Renal pelvis (tissue), 4 donors: ENCODE results near the gene VIPR1. TPM values are rescaled to one million over a fixed set of nuclear protein-coding genes. Genes with fewer than 3 reads are reported as not detected.

Experiments used
- DNase-seq: peaks from one replicate; pipeline ENCODE4 v3.0.0-alpha.2; 2013
- polyA plus RNA-seq, 3 donors: library from polyadenylated mRNA; unstranded; fragments of 120-200 nt; gene quantifications; one replicate each; pipeline ENCODE4 v1.2.1, GENCODE V29; 2013; ENCODE audit not compliant: insufficient read length in 3 of 3

Gene VIPR1
- polyA plus RNA-seq, 3 donors, result 1.5 to 3.2 (median 2.0) TPM

DNA sequence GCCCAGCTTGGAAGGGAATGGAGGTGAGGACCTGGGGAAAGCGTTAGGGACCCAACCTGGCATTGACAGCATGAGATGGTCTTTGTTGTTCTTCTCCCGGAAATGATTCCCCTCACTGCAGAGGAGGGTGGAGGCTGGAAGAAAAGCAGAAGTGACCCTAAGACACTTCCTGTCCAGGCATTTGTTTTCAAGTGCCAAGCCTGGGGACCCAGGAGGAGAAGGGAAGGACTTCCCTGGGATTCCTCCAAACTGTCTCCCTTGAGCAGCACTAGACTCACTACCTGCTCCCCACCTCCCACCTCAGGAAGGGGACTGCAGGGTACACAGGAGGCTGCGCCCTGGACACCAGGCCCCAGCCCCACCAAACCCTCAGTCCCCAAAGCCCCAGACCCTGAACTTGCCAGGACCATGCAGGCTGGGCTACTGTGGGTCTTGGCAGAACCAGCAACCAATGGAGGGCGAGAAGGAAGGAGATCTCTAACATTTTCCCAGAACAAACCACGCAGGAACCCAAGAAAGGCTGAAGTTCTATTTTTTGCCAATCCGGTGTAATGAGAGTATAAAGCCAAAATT lies 9.8 kb upstream of the VIPR1 start:
- no peak for DNase-seq

DNA sequence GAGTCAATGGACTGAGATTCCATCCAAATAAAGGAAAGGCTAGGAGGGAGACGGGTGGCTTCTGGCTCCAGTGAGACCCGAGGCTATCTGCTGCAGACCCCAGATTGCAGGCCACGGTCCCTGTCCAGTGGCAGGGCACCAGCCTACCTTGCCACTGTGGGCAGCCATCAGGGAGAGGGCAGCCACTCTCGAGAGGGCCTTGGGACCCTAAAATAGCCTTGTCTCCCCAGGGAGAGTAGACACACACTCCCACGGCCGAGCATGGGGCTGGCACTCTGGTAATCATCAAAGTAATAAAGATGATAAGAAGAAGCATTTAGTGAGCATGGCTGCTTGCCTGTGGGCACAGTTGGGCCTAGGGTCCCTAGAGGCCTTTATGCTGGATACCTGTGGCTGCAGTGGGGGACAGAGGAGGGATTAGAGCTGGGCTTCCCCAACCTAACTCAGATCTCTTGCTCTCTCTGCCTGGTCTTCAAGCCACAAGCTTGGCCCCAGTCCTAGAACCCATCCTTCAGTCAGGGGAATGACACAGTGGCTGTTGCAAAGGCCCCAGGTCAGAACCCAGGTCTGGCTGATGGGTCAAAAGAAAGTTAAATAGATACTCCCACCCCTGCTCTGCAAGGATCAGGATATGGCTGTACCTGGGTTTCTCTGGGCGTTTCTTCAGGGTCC lies 9.2 kb upstream of the VIPR1 start:
- DNase-seq, result no peak

DNA sequence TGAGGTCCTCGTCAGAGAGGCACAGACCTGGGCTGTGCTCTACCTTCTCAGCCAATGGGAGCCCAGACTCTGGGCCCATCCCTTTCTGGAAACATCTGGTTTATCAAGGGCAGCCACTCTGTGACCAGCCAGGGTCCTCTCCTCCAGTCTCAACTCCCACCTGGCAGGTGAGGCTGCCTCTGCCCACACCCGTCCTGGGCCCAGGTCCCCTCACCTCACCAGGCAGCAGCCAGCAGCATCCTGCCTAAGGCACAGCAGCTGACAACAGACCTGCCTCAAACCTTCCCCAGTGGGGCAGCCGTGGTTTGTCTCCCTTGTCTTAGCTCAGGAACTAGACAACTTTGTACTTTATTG lies 8.7 kb upstream of the VIPR1 start:
- no peak for DNase-seq

DNA sequence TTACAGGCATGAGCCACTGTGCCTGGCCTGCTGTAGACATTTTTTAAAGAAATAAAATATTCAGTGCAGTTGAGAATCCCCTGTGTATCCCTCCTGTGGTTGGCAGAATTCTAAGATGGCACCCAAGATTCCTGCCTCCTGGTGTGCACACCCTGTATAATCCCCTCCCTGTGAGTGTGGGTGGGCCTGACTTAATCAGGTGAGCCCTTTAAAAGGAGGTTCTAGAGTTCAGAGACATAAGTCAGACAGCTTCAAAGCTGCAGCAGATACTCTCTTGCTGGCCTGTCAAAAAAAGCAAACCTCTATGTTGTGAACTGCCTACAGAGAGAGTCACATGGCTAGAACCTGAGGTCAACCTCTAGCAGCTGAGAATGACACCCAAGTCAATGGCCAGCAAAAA lies 7.0 kb upstream of the VIPR1 start:
- DNase-seq, result no peak

DNA sequence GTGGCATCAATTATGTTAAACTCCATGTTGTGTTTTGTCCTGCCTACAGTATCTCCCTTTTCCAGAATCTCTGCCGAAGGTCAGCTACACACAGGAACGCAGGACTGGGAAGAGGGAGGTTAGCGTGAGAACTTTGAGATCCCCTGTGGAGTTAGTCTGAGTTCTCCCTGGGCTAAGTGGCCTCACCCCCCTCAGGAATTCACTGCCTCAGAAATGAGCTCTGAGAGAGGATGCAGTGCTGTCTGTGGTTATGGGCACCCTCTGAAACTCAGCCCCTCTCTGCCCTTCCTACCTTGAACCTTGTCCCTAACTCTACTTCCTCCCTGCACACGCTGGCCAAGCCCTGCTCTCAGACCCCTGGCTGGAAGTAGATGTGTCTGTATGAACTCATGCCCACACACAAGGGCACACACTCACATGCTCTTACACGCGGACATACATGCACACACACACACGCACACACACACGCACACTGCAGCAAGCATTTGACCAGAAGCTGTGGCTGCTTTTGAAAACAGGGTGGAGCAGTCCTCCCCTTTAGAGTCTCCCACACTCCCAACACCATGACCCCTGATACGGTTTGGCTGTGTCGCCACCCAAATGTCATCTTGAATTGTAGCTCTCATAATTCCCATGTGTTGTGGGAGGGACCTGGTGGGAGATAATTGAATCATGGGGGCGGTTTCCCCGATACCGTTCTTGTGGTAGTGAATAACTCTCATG lies 5.3 kb upstream of the VIPR1 start:
- no peak for DNase-seq

DNA sequence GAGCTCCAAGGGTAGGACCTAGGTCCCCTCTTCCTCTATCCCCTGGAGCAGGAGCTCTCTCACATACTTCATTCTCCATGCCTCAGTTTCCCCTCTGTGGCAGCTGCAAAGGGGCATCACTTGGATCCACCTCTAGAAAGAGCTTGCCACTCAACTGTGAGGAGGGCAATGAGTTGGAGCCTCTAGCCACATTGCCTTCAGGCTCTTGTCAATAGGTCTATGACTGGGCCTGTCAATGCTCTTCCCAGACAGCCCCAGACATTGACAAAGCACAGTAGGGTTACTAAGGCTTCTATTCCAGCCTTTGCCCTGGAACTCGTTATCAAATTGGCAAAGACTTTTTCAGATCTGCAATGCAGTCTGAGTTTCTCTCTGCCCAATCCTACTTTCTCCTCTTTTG lies 4.4 kb upstream of the VIPR1 start:
- DNase-seq, result no peak

DNA sequence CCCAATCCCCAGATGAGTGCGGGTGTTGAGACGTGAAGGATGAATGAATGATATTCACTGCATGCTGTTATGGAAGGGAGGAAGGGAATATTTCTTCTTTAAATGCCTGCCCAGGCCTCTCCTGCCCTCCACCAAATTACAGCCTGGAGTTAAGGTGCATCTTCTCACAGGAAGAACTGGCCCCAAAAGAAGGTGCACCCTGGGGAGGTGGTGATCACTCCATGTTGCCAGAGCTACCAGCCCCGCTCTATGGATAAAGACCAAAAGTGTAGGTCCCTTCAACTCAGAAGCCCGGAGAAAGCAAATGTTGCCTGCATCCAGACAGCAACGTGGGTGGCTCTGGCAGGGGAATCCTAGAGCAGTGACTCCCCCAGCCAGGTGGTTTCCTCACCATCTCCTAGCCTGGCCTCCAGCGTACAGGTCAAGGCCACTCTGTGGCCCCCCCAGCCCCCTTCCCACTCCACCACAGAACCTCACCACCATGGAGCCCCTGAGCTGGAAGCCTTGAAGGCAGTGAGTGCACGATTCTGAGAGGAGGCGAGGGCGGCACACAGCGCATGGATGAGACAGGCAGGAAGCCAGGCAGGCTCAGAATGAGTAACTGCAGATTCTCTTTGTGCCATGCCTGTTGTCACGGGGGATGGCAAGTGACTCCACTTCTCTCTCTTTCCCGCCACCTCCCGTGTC lies 3.5 kb upstream of the VIPR1 start:
- no peak for DNase-seq

DNA sequence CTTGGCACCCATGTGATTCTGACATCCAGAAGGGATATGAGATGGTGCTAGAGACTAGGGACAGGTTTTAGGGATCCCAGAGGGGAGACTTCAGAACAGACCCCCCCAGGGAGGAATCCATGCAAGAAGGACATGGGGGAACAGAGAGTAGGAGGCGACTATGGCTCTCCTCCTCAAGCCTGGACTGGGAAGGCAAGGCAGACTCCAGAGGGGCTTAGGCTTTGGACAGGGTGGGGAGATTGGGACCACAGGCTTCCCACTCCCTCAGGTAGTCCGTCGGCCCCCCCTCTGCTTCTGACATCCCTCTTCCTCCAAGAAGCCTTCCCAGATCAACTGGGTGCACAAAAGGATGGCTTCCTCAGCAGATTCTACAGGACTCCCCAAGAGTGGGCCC lies 3.0 kb upstream of the VIPR1 start:
- DNase-seq, result no peak

DNA sequence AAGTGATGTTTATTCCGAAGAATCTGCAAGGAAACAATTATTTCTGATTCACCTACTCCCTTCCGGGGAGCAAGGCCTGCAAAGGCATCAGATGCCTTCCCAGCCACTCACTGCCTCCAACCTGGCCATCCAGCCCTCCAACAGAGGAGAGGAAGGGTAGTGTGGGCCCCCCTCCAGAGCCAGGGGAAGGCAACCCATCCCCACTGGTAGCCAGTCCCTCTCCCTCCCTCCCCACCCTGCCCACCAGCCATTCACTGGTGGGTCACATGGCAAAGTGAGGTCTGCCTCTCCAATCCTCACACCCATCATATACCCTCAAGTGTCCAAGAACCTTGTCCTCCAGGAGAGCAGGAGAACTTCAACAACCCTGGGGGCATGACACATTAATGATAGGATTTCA lies 2.4 kb upstream of the VIPR1 start:
- no peak for DNase-seq

DNA sequence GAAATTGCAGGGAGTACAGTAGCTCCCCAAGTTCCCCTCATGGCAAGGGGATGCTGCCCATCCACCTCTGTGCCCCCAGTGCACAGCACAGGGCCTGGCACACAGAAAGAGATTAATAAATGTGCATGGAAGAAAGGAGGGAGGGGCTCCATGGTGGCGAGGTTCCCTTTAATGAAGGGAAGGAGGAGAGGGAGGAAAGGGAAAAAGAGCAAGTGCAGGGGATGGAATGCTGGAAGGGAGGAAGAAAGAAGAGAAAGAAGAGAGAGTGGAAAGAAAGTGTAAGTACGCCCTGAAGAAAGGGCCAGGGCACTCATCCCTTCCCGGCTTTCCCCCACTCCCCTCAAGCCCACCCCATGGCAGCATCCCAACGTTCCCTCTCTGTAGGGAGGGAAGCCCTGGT lies 1.5 kb upstream of the VIPR1 start:
- DNase-seq, result no peak

DNA sequence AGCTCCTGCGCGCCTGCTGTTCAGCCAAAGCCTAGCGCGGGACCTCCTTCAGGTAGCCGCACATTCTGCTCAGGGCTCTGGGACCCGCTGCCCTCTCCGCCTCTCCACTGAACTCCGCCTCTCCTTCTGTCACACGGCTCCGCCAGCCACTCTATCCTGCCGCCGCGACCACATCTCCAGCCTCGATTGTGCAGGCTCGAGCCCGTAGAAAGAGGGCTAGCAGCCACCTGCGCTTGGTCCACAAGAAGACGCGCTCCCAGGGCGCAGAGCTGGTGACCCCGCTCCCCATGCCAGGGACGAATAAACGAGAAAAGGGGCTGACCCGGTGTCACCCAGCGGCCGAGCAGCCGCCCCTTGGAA lies 1.1 kb upstream of the VIPR1 start:
- no peak for DNase-seq

DNA sequence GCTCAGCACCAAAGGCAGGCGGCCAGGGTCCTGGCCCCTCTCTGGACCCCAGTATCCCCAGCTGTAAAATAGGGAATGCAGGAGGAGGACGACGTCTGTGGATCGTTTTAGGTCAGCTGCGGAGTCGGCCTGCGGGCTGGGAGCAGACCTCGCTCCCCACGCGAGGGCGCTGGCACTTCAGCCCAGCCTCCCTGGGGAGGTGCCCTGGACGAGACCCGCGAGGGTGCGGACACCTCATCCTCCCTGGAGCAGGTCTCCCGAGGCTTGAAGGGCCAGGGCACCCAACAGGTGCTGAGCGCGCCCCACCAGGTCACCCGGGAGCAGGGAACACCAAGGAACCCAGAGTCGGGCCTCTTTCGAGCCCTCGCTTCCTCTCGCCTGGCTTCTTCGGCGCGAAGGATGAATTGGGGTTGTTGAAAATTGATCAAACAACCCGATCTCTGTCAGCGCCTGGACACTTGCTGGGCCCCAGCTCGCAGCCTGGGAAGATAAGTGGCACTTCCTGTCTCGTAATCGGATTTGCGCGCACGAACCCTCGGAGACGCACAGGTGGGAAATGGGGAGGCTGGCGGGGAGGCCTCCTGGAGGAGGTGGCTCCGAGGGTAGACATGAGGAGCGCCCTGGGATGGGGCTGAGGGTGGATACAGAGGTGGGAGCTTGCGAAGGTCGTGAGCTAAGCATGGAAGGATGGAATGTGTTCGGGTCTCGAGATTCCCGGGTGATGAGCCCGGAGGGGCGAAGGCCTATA lies 588 bp upstream of the VIPR1 start:
- DNase-seq, result no peak

DNA sequence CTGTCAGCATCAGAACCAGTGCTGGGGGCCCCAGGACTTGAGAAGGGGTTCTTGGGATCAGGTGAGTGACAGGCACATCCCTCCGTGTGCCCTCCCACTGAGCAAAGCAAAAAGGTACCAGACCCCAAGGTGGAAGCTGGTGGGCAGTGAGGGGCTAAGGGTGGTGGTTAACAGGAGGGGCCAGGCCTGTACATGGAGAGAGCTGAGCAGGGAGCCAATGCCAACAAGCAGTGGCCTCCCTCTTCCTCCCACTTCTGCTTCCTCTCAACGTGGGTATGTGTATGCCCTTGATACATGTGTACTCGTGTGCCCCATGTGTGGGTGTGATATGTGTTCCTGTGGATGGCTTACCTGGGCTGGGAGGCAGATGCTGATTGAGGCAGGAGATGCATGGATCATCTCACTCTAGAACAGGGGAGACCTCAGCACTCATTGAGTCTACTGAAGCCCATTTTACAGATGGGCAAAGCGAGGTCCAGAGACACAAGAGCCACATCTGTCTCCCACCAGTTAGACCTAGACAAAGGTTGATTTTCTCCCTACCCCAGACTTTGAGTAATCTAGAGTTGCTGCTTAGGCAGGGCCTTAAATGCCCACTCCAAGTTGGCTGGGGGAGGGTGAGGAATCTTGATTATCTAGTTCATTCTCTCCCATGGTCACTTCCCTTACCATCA lies 945 bp downstream of the VIPR1 start:
- DNase-seq, result no peak

DNA sequence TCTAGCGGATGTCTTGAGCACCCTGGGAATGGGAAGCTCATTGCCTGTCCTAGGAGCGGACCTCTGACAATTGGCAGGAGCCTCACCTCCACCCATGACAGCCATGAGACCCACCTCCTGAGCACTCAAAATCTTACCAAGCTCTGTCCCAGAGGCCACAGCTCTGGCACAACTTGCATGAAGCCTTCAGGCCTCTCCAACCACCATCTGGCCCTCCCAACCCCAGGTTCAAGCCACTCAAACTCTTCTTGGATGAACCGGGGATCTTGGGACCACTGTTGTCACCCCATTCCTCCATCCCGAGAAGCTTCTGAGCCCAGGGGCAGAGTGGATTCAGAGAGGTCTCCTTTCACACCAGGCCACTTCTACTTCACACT lies 1.5 kb downstream of the VIPR1 start:
- no peak for DNase-seq

DNA sequence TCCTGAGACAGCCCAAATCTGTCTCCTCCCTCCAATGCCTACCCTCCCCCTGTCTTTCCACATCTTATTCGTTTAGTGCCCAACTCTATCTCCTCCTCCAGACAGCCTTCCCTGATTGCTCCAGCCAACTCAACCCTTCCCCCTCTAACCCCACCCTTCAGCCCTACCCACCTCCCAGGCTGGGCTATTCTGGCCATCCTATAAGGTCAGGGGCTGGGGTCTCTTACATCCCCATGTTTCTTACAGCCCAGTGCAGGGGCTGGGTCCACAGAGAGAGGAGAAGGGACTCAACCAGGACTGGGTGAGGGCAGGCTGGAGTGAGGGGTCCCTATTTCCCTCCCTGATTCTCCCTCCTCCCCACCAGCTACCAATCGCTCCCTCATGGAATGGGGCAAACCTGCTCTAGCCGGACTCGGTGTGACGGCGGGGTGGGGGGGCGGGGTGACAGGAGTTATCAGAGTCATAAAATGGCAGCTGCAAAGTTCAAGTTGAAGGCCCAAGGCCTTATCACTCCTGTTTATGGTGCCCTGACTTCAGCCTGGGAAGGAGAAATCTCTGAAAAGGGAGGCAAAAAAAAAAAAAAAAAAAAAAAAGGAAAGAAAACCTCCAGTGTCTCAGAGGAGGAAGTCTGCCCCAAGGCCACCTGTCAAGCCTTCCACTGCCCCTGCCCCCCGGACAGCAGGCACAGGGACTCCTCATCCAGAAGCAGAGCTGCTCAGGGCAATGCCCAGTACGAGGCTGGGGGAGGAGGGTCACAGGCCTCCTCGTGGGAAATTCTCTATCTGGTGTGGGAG lies 2.1 kb downstream of the VIPR1 start:
- no peak for DNase-seq

DNA sequence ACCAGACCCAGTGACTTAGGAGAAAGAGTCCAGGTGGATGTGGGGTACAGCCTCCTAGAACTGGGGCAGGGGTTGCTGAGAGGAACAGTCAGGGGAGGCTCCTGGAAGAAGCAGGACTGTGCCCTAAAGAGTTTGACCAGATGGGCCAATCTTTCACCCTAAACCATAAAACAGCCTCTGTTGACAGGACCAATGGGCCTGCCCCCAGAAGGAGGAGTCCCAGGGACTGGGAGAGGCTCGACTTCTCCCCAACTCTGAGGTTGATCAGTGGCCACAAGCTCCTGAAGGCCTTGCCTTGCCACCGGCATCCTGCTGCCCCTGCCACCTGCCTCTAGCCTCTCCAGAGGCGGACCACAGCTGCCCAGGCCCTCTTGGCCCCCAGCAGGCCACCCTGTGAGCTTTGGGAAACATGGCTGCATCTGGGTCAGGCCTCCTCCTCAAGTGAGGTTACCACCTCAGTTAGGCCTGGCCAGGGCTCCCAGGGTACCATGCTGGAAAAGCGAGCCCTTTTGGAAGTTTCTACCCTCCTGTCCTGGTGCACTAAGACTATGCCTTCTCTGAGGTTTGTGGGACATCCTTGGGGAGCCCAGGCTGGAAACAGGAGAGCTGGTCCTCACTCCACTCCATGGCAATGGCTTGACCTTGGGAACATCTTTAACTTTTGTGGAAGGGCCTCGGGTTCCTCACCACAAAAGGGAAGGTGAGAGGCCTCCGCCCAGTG lies 2.8 kb downstream of the VIPR1 start:
- DNase-seq, result no peak

DNA sequence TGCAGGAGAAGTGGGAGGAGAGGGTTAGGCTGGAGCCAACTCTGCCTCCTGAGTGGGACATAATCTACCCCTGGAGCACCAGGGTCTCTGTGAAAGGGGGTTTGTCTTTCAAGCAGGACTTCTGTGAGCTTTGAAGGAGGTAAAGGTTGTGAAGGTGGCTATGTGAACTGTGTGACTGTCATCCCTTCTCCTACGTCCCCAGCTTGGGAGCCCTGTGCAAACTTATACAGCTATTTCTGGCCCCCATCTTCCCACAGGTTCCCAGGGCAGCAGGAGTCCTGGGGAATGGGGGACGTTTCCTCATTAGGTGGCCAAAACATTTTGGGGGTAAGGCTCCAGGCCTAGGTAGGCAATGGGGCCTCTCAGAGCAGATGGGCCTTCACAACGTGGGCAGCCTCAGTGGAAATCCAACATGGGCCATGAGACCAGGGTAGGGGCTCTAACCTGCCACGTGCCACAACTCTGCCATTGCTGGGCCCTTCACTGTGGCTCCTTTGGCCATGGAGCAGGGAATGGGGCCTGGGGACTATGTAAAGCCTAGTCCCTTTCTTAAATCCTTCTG lies 3.5 kb downstream of the VIPR1 start:
- DNase-seq, result no peak

DNA sequence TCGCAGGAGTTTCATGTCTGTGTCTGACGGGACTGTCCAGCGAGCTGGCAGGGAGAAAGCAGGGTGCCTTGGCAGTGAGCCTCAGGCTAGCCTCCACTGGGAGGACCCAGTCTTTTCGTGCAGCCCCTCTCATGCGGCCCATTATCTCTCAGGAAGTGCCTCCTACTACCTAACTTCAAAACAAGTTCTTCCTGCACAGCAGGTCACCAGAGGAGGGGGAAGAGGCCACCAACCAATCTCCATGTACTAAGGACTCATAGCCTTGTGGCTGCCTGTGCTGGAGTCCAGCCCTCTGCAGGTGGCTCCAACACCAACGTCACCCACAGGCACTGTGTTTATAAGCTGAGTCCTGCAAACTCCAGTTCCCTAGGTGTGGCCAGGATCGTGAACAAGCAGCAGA lies 4.8 kb downstream of the VIPR1 start:
- DNase-seq, result no peak

DNA sequence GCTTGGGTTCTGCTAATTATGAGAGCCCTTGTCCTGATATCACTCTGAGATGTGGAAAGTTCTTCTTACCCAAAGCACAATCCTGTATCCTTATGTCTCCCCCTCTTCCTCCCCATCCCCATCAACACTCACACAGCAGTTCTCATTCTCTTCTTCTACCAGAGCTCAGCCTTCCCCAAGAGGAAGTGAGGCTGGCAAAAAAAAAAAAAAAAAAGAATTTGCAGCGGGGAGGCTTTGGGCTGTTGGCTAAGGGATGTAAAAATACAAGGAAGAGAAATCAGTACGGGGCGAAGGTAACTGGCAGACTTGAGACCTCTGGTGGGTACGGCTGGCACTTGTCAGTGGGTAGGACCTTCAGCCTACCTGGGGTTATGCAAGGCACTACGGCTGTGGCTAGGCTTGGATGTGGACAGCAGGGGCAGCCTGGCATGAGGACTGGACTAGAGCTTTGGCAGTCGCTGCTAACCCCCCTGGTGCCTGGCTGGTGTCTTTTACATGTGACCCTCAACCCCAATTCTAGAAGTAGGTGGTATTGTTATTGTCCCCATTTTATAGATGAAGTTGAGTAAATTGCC lies 5.4 kb downstream of the VIPR1 start:
- no peak for DNase-seq

DNA sequence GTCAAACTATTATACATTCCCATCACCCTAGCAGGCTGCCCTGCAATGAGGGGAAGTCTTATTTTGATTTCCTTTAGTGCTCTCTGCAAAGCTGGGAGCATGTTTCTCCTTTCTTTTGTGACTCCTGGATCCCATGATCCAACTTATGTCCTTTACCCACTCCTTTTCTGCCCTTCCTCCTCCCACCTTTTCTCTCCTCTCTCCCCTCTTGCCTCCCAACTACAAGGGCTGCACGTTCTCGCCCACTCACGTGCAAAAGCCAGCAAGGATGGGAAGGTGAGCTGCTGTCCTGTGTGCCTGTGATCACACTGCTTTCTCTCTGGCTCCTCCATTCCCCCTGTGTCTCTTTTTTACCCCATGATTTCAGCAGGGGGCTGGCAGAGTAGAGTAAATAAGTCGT lies 6.1 kb downstream of the VIPR1 start:
- DNase-seq, result no peak
